GM23248 (cell line): Measurements from ENCODE around the gene FMR1. TPM values are rescaled to one million over a fixed set of nuclear protein-coding genes. Genes with fewer than 3 reads are reported as not detected.

Source experiments
- DNase-seq: peaks from one replicate; pipeline ENCODE4 v3.0.0-alpha.2; 2015
- H2AFZ ChIP-seq: fragments of 200-600 bp; sonication (generic); 2 replicates; pipeline ENCODE4 v1.6.1; 2016; ENCODE audit warnings: antibody characterized with exemption
- H3F3A ChIP-seq: fragments of 200-600 bp; sonication (generic); 2 replicates; pipeline ENCODE4 v1.6.1; 2016; ENCODE audit warnings: mild to moderate bottlenecking, antibody characterized with exemption, mixed run types; ENCODE audit not compliant: insufficient read depth
- H3K27ac ChIP-seq: fragments of 200-600 bp; sonication (generic); 2 replicates; pipeline ENCODE4 v1.5.1; 2016; ENCODE audit warnings: mild to moderate bottlenecking
- H3K27me3 ChIP-seq: fragments of 200-600 bp; sonication (generic); replicated peaks from 2 replicates; pipeline ENCODE4 v1.6.1; 2016; ENCODE audit warnings: mild to moderate bottlenecking; ENCODE audit not compliant: insufficient read depth
- H3K36me3 ChIP-seq: fragments of 200-600 bp; sonication (generic); 2 replicates; pipeline ENCODE4 v1.6.1; 2016; ENCODE audit warnings: low read depth, mild to moderate bottlenecking
- H3K4me1 ChIP-seq: fragments of 200-600 bp; sonication (generic); 2 replicates; pipeline ENCODE4 v1.6.1; 2016; ENCODE audit warnings: mild to moderate bottlenecking; ENCODE audit not compliant: insufficient read depth
- H3K4me2 ChIP-seq: fragments of 200-600 bp; sonication (generic); one replicate; pipeline ENCODE4 v1.6.1; 2016; ENCODE audit warnings: mild to moderate bottlenecking; ENCODE audit not compliant: unreplicated experiment
- H3K4me3 ChIP-seq: fragments of 200-600 bp; sonication (generic); 2 replicates; pipeline ENCODE4 v1.5.1; 2016; ENCODE audit warnings: mild to moderate bottlenecking
- H3K79me2 ChIP-seq: fragments of 200-600 bp; sonication (generic); 2 replicates; pipeline ENCODE4 v1.6.1; 2016; ENCODE audit warnings: mild to moderate bottlenecking; ENCODE audit not compliant: insufficient read depth
- H3K9ac ChIP-seq: fragments of 200-600 bp; sonication (generic); 2 replicates; pipeline ENCODE4 v1.6.1; 2016; ENCODE audit warnings: mild to moderate bottlenecking
- H3K9me2 ChIP-seq: fragments of 200-600 bp; sonication (generic); 2 replicates; pipeline ENCODE4 v1.6.1; 2016; ENCODE audit warnings: mixed run types, mild to moderate bottlenecking, moderate library complexity; ENCODE audit not compliant: insufficient read depth
- H3K9me3 ChIP-seq: fragments of 200-600 bp; sonication (generic); one replicate; pipeline ENCODE4 v1.6.1; 2017; ENCODE audit warnings: low read depth
- H4K20me1 ChIP-seq: fragments of 200-600 bp; sonication (generic); 2 replicates; pipeline ENCODE4 v1.6.0; 2016; ENCODE audit not compliant: insufficient read depth
- EZH2 ChIP-seq: fragments of 200-600 bp; sonication (generic); IDR thresholded peaks from 2 replicates; pipeline ENCODE4 v1.6.1; 2018; ENCODE audit warnings: antibody characterized with exemption, mild to moderate bottlenecking; ENCODE audit not compliant: insufficient read depth, poor library complexity, severe bottlenecking
- EZH2phosphoT487 ChIP-seq: fragments of 200-600 bp; sonication (generic); IDR thresholded peaks from 2 replicates; pipeline ENCODE4 v1.6.1; 2018; ENCODE audit warnings: antibody characterized with exemption, moderate library complexity, mild to moderate bottlenecking, low read depth; ENCODE audit not compliant: insufficient read depth
- WGBS, 2 experiments: methylation state at CpG; one replicate each; pipeline ENCODE4 v1.1.6; 2015 to 2017; ENCODE audit warnings: low lambda C conversion rate in 2 of 2, low coverage in 1 of 2; ENCODE audit errors: missing lambda C conversion rate in 2 of 2; 5-methylcytosine and 5-hydroxymethylcytosine counted together
- in situ Hi-C: fragments of 300-500 bp; cut with MboI; formaldehyde crosslinking; loops from 2 replicates; pipeline ENCODE4 v1.15.0; 2020
- polyA plus RNA-seq: library from polyadenylated mRNA; unstranded; fragments of >200 nt; fragmentation: Nextera tagmentation; extraction: Ambion mirVana; gene quantifications from 2 replicates; pipeline ENCODE4 v1.2.1, GENCODE V29; 2016
- total RNA-seq: library from RNA; depleted of rRNA; stranded (reverse); fragments of >200 nt; shearing (Covaris generic); gene quantifications from 2 replicates; pipeline ENCODE4 v1.2.3, GENCODE V29; 2014

FMR1 gene
- total and polyA plus RNA-seq, 2 experiments from 2014 or later, result 6.8 to 14.7 TPM

- Histone ChIP-seq H4K20me1 (no peaks in the 10 kb centered on the region), H3F3A (no peaks in the 10 kb centered on the region), H3K27ac (no peak overlapping the region), H2AFZ (no peak overlapping the region), H3K4me1 (no peaks in the 10 kb centered on the region), H3K4me3 (no peak overlapping the region), H3K36me3 (no peaks in the 10 kb centered on the region), H3K79me2 (no peaks in the 10 kb centered on the region), H3K9me3 (no peaks in the 10 kb centered on the region), H3K27me3 (no peaks in the 10 kb centered on the region), H3K9me2 (no peaks in the 10 kb centered on the region), H3K9ac (no peak overlapping the region), H3K4me2 (no peak overlapping the region)
- in situ Hi-C loops, result no loop called here
- TF ChIP-seq EZH2phosphoT487, result no peak
- no peak for TF ChIP-seq EZH2
- WGBS, 2 experiments, result 73 to 85% methylated on average over 4 to 23 of the region's 31 CpGs
- no peak for DNase-seq
Observed at GRCh38 chrX:147897117-147897516, 14.6 kb upstream of the FMR1 start.

DNA sequence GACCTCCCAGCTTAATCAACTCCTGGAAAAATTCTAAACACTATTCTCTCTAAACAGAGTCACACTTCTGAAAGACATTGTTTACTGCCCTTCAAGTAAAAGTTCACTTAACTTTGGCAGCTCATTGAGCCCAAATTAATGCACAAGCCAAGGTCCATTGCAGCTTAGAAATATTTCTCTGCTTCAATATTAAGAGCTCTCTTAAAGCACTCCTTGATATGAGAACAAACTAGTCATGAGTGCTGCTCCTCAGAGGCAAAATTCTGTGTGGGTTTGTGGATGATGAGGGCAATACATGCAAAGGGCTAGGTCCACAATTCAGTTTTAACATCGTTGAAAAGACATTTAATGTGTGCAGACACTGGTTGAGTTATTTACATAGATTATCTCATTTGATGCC lies 12.8 kb upstream of the FMR1 start:
- H3K27ac ChIP-seq, result no peak overlapping the region
- no peaks in the 10 kb centered on the region for H3K36me3 ChIP-seq
- no peak overlapping the region for H2AFZ ChIP-seq
- no peaks in the 10 kb centered on the region for H3K9me3 ChIP-seq
- DNase-seq, result no peak
- H3K9ac ChIP-seq, result no peak overlapping the region
- H4K20me1 ChIP-seq, result no peaks in the 10 kb centered on the region
- H3K9me2 ChIP-seq, result no peaks in the 10 kb centered on the region
- WGBS, 2 experiments, result 33 to 52% methylated on average over 1 of the region's 1 CpG
- in situ Hi-C loops, result no loop called here
- TF ChIP-seq EZH2phosphoT487 (no peak), EZH2 (no peak)
- H3K4me2 ChIP-seq, result no peak overlapping the region
- no peaks in the 10 kb centered on the region for H3K79me2 ChIP-seq
- H3F3A ChIP-seq, result no peaks in the 10 kb centered on the region
- no peaks in the 10 kb centered on the region for H3K4me1 ChIP-seq
- no peaks in the 10 kb centered on the region for H3K27me3 ChIP-seq
- H3K4me3 ChIP-seq, result no peak overlapping the region

DNA sequence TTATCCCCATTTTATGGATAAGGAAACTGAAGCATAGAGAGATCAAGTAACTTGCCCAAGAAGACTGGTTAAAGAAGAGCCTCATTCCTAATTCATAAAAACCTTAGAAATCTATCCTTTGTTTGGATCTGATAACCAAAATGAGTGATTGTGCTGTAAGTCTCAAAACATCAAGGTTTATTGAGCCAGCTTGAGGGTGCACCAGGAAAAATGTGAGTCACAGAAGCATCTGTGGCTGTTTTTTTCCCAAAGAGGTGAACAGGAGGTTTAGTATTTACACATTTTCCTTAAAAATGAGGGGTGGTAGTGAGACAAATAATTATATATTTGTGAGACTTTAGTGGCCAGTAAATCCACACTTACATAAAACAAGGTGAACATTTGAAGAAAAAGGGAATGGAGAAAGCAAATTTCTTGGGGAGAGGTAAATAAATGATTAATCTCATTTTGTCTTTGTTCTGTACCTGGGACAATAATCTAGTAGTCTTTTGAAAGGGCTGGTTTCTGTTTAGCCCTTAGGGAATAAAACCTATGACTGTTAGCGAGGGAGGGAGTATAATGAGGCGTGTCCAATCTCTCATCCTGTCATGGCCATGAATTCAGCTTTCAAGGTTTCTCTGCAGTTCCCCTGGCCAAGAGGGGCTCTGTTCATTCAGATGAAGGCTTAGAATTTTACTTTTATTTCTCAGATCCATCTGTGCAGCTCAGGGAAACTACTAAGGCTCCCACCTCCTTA lies 12.2 kb upstream of the FMR1 start:
- no peak overlapping the region for H3K4me3 ChIP-seq
- DNase-seq, result no peak
- H3K36me3 ChIP-seq, result no peaks in the 10 kb centered on the region
- no peak overlapping the region for H2AFZ ChIP-seq
- in situ Hi-C loops, result no loop called here
- H3K4me2 ChIP-seq, result no peak overlapping the region
- no peak overlapping the region for H3K27ac ChIP-seq
- H3K9ac ChIP-seq, result no peak overlapping the region
- H3F3A ChIP-seq, result no peaks in the 10 kb centered on the region
- TF ChIP-seq EZH2phosphoT487 (no peak), EZH2 (no peak)
- H3K27me3 ChIP-seq, result no peaks in the 10 kb centered on the region
- H4K20me1 ChIP-seq, result no peaks in the 10 kb centered on the region
- no peaks in the 10 kb centered on the region for H3K9me3 ChIP-seq
- no peaks in the 10 kb centered on the region for H3K9me2 ChIP-seq
- H3K4me1 ChIP-seq, result no peaks in the 10 kb centered on the region
- 70 to 71% methylated on average over 1 to 2 of the region's 2 CpGs for WGBS, 2 experiments
- no peaks in the 10 kb centered on the region for H3K79me2 ChIP-seq

- in situ Hi-C loops, result no loop called here
- Histone ChIP-seq H3K4me1 (no peaks in the 10 kb centered on the region), H3K27ac (no peak overlapping the region)
Observed at GRCh38 chrX:147900349-147900748, 11.4 kb upstream of the FMR1 start.

More at GRCh38 chrX:147900349-147900748, 11.4 kb upstream of the FMR1 start:
- 64% methylated on average over 1 of the region's 1 CpG; no CpG with 5 or more reads in 1 of the 2 experiments for WGBS, 2 experiments
- H4K20me1 ChIP-seq, result no peaks in the 10 kb centered on the region
- H3K9me3 ChIP-seq, result no peaks in the 10 kb centered on the region
- H3K27me3 ChIP-seq, result no peaks in the 10 kb centered on the region
- H3K79me2 ChIP-seq, result no peaks in the 10 kb centered on the region
- H3K4me3 ChIP-seq, result no peak overlapping the region
- H3K9ac ChIP-seq, result no peak overlapping the region
- no peaks in the 10 kb centered on the region for H3F3A ChIP-seq
- H2AFZ ChIP-seq, result no peak overlapping the region
- no peaks in the 10 kb centered on the region for H3K9me2 ChIP-seq
- no peak for DNase-seq
- no peaks in the 10 kb centered on the region for H3K36me3 ChIP-seq
- TF ChIP-seq EZH2 (no peak), EZH2phosphoT487 (no peak)
- no peak overlapping the region for H3K4me2 ChIP-seq
